Breast epithelium (tissue), 3 donors: Measurements from ENCODE around the gene SERINC2.

Source experiments
- CTCF ChIP-seq, 3 donors: fragments of 450-650 bp; IDR thresholded peaks; one replicate each; pipeline ENCODE4 v1.5.1; 2016 to 2017; ENCODE audit warnings: antibody characterized with exemption in 3 of 3, mild to moderate bottlenecking in 3 of 3, moderate library complexity in 3 of 3
- POLR2A ChIP-seq: fragments of 450-650 bp; IDR thresholded peaks from one replicate; pipeline ENCODE4 v1.6.1; 2016; ENCODE audit warnings: antibody characterized with exemption, mild to moderate bottlenecking, moderate library complexity

- TF ChIP-seq CTCF (IDR thresholded peaks at IDR 0.05) (no peak), POLR2A (no peak)
Measured at GRCh38 chr1:31434979-31435378, 22.0 kb downstream of the SERINC2 start.
